Limb (tissue), 2 donors: ENCODE measurements around the gene TMED6.

Experiments used
- DNase-seq, 2 donors: peaks; one replicate each; pipeline ENCODE4 v3.0.0-alpha.2; 2016; ENCODE audit errors: extremely low spot score in 2 of 2

The TMED6 gene

GRCh38 chr16:69324013-69324531 lies 27.5 kb downstream of the TMED6 start:
- no peak for DNase-seq

DNA sequence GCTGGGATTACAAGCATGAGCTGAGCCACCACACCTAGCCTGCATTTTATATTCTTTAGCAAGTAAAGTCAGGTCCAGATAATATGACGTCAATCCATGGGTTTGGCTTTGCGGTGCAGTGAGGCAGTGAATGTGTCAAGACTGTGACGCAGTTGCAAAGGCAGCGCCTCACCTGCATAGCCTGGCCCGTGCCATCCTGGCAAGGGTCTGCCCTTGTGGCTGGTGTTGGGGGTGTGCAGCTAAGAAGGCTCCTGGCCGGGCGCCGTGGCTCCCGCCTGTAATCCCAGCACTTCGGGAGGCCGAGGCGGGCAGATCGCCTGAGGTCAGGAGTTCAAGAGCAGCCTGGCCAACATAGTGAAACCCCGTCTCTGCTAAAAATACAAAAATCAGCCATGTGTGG lies 28.2 kb downstream of the TMED6 start:
- DNase-seq, result no peak

GRCh38 chr16:69322343-69322742 lies 29.2 kb downstream of the TMED6 start:
- no peak for DNase-seq

GRCh38 chr16:69321080-69321479 lies 30.5 kb downstream of the TMED6 start:
- no peak for DNase-seq

DNA sequence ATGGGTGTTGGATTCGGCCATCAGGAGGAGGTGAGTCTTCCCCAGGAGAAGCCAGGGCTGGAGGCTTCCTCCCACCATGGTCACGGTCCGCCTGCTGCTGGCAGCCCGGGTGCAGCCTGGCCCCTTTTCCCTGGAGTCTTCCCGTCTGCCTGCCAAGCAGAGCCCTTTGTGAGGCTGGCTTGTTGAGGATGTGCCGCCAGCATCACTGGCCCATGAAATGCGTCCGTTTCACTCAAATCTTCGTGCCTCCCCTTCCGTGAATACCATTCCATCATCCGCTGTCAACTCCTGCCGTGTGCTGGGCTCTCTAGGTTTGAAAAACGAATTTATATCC lies 30.9 kb downstream of the TMED6 start:
- DNase-seq, result no peak

DNA sequence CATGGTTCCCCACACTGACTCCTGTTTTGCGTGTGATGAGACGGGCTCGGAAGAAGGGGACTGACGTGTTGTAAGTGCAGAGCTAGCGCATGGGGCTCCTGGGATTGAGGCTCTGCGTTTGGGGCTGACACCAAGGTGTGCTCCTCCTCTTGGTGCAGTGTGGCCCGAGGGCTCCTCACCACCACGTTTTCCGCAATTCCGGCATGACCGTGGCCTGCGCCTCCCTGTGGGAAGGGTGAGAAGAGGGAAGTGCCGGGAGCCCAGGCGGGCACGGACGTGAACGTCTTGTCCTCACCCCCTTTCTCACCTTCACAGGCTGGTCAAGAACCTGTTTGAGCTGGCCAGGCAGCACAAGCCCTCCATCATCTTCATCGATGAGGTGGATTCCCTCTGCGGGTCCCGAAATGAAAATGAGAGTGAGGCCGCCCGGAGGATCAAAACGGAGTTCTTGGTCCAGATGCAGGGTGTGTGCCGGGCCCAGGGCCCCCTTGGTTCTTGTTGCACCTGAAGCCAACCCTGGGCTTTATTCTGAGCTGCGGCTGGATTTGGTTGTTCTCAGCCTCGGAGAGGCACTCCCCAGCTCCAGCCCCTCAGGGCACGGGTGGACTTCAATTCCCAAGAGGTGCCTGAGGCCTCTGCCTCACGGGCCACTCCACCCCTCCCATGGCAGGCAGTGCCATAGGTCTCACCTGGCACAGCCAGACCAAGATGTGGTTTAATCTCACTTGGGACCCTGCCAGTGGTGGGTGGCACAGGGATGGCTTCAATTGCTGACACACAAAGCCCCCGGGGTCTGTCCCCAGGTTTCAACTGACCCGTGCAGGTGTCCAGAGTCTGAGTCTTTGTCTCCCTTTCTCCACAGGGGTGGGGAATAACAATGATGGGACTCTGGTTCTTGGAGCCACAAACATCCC lies 31.5 kb downstream of the TMED6 start:
- DNase-seq, result no peak

GRCh38 chr16:69319381-69319780 lies 32.2 kb downstream of the TMED6 start:
- no peak for DNase-seq

- no peak for DNase-seq
Observed at GRCh38 chr16:69318911-69319289, 32.7 kb downstream of the TMED6 start.

- no peak for DNase-seq
Observed at GRCh38 chr16:69318177-69318910, 33.2 kb downstream of the TMED6 start.

GRCh38 chr16:69316595-69317034 lies 35.0 kb downstream of the TMED6 start:
- DNase-seq, result no peak

DNA sequence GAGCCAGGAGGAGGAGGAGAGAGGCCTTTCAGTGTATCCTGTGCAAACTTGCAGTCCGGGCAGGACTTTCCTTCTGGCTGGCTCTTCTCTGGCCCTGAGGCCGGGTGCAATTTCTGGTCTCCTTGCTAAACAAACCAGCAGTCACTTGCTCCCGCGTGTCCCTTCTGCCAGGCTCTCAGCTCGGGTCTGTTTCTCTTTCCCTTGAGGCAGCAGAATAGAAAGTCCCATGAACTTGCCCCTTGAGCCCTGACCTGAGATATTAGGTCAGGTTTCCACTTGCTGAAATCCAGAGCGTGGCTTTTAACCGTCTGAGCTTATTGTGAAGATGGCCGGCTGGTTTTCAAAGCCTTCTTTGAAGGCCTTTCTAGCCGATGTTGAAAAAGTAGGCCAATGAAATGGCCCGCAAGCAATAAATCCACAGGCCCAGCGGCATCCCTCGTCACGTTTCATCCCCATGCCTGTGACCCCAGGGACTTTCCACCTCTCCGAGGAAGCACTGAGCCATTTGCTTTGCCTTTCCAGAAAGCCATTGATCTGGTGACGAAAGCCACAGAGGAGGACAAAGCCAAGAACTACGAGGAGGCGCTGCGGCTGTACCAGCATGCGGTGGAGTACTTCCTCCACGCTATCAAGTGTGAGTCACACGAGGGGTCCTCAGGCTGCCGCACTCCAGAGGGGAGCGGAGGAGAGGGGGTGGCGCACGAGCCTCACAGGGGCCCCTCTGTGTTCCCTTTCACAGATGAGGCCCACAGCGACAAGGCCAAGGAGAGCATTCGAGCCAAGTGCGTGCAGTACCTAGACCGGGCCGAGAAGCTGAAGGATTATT lies 35.9 kb downstream of the TMED6 start:
- no peak for DNase-seq

DNA sequence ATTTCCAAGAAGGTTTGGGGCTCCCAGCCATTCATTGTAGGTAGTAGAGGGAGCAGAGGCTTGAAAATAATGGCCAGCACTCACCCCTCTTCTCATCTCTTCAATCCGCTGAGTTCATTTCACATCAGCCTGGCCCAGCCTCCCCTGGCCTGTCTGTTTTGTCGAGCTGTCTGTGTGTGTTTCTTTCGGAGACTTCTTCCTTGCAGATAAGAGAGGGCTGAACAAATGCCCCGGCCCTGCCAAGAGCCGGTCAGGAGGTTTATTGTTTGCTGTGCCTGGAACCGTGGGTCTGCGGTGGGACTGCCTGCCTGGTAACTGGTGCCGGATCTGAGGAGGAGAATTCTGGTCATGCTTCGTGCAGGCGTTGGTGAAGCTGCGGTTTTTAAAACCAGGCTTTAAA lies 37.1 kb downstream of the TMED6 start:
- no peak for DNase-seq

DNA sequence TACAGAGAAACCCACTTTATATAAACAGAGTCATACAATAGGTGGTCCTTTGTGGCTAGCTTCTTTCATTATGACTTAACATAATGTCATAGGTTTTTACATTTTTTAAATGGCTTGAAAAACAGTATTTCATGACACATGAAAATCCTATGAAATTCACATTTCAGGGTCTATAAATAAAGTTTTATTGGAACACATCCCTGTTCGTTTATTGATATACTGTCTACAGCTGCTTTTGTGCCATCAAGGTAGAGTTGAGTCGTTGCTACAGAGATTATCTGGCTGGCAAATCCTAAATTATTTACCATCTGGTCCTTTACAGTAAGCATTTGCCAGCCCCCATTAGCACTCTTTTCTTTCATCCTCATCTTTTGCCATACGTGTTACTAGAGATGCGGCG lies 38.1 kb downstream of the TMED6 start:
- DNase-seq, result no peak

DNA sequence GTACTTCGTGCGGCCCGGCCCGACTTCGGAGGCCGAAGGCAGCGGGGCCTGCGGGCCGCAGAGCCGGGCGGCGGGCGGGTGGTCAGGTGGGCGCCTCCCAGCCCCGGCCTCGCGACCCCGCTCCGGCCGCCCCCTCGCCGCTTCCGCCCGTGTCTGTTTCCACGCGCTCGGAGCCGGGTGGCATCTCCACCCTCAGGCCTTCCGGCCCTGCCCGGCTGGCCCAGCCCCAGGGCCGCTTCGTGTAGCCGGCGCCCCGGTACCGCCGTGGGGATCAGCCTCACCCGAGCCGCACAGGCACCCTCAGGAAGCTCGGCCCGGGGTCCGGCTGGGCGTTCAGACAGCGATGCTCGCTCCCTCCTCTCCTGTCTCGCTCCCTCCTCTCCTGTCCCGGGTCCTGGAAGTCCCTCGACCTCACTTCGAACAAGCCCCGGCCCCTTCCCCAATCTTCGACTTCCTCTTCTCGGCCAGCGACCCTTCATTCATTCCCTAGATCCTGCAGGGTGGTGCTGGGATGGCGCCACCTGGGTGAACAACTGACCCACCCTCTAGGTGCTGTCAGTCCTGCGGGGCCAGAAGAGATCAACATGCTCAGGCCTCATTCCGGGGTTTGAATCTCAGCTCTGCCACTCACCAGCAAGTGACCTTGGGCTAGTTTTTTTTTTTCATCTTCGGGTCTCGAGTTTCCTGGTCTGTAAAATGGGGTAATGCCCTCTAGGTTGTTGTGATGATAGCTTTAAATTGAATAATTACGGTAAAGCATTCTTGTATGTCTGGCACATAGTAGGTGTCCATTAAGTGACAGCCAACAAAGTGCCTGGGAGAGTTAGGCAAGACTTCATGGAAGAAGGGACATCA lies 39.8 kb downstream of the TMED6 start:
- no peak for DNase-seq

GRCh38 chr16:69310653-69311532 lies 40.7 kb downstream of the TMED6 start, which contains the start of gene VPS4A:
Gene VPS4A (plus strand): TSS chr16:69311350. CDS start chr16:69311512, 162 bp downstream.
- DNase-seq, result peak; percentile 98 to 99

DNA sequence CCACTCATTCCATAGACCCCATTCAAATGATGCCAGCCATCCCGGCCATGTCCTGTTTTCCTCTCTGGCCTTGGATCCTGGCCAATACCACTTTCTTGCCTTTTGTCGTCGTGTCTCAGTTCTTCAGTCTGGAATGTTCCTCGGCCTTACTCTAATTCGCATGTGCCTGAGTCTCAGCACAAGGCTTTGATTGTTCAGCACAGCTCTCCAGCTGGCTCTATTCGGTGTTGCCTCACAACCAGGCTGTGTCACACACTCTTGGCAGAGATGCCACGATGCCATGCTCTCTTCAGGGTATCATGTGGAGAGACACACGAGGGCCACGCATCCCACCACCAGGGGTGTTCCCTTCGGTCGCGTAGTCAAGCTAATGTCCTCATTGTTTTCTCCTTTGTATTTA lies 42.3 kb downstream of the TMED6 start:
- DNase-seq, result no peak

GRCh38 chr16:69307856-69308255 lies 43.7 kb downstream of the TMED6 start:
- no peak for DNase-seq

DNA sequence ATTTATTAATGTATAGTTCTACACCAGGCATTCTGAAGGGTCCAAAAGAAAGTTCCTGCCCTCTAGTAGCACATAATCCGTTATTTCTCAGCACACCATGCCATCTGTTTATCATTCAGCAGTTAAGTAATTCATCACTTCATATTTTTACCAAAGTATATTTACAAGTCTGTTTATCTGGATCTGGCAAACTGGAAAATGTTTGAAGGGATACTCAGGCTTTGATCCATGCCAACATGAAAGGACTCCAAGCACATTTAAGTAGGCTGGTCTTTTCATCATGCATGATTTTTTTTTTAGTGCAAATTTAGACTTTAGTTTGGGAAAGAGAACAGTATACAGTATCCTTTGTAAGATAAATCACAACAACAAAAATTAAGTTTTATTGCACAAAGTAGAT lies 44.5 kb downstream of the TMED6 start:
- no peak for DNase-seq

DNA sequence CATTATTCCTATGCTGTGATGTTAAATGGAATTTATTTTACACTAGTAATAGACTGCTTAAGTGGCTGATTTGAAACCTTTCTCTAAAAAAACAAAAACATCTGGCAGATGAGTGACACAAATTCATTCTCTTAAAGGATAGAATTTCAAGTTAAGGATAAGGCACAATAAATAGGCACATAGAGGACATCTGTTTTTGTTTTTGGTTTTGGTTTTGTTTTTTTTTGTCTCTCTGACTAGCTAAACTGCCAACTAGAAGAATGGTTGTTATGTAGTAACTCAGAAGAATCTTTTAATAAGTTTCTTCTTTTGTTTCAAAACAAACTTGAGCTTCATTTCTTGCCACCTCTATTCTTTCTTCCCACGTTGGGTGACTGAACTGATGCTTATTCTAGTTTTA lies 45.6 kb downstream of the TMED6 start:
- no peak for DNase-seq

DNA sequence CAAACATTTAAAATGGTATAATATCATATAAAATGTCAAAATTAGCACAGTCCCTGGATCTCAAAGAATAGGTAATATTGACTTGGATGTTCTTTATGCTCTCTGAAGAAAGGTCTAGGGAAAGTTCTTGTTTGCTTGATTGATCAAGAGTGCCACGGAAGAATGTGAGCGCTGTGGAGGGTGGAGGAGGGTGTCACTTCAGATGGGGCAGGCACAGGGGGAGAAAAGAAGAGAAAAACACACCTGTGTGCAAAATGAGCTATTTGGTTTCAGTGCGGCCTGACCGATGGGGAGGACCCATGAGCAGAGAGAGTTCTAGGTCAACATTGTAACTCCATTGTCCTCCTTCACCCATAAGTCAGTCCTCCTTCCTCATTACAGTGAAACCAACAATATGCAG lies 49.3 kb downstream of the TMED6 start:
- DNase-seq, result no peak
